GM20431 (cell line): ENCODE data around the gene ZNF384.

Experiments
- in situ Hi-C: fragments of 300-500 bp; cut with MseI, MboI; formaldehyde crosslinking; loops from one replicate; pipeline ENCODE4 v1.15.0; 2020; ENCODE audit warnings: low sequenced_read_pairs; ENCODE audit not compliant: unreplicated experiment

The ZNF384 gene

DNA sequence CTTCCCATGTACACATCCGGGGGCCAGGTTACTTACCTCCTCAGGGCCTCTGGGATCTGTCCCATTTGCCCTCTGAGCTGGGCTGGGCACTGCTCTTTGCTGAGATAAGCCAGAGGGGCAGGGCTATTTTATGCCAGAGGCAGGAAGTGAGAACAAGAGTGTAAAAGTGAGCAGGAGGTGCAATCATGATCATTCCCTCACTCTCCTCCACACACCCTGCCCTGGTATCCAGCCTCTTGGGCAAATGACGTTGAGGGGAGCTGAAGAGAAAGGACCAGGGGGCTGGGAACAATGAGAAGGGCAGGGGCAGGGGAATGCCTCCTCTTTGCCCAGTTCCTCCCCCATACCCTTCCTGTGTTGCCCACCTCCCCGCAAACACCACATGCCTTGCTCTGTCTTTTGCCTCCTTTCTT is 57.6 kb downstream of the ZNF384 start:
- in situ Hi-C loops = no loop called here

DNA sequence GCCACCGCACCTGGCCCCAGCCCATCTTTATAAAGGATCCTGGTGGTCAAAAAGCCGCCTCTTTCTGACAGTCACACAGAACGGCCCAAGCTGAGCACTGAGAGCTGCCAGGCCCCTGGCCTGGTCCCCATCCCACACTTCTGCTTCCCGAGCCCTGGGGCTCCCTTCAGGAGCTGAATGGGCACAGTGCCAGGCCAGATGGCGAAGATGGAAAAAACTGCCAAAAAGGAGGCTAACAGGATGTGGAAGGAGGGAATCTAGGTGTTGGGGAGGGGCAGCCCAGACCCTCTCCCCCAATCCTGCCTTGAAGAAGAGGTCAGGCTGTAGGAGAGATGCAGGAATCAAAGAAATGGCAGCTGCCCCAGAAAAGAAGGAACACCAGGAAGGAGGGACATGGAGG is 58.4 kb downstream of the ZNF384 start:
- in situ Hi-C loops = no loop called here

DNA sequence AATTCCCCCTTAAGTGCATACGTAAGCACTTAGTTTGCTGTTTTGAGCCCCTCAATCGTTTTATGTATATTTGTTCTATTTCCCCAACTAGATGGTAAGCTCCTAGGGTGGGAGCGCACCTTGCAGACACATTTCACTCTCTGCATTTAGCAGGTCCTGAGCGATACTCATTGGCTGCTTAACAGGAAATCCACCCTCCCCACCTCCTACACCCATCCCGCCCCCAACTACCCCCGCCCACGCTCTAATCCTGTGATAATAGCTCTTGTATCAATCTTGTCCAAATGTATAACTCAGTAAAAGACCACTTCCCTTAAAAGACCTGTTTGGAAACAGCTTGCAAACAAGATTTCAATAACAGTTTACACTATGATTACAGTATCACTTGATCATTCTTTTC is 61.6 kb downstream of the ZNF384 start:
- in situ Hi-C loops = no loop called here

DNA sequence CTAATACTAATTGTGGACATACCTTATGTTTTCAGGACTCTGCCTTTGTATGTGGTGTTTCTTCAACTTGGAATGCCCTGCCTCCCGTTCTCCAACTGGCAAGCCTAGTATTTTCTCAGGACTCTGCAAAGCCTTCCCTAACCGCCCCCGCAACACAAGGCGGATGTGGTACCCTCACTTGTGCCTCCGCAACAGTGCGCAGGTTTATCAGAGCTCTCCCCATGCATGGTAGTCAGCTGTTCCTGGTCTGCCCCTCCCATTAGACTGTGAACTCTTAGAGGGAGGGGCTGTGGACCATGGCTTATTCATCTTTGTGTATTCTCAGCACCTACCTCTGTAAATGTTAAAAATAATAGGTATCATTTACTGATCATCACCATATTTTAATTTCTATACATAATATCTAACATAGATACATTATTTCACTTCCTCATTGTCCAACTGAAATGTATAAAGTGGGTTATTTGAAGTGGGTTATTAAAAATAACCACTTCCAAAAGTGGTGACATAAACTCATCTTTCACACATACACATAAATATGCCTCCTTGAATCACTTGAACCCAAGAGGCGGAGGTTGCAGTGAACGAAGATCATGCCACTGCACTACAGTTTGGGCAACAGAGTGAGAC is 62.4 kb downstream of the ZNF384 start:
- in situ Hi-C loops = no loop called here

DNA sequence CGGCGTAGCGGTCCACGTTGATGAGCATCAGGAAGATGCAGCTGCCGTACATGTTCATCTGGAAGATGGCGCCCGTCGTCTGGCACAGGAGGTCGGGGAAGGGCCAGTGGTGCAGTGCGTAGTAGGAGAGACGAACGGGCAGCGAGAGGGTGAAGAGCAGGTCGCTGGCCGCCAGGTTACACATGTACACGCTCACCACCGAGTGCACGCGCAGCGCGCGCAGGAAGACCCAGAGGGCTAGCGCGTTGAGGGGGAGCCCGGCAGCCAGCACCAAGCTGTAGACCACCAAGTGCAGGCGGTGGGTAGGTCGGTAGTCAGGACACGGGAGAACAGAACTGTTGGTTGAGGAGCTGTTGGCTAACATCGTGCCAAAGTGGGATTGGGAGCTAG is 68.3 kb downstream of the ZNF384 start:
- in situ Hi-C loops = no loop called here

DNA sequence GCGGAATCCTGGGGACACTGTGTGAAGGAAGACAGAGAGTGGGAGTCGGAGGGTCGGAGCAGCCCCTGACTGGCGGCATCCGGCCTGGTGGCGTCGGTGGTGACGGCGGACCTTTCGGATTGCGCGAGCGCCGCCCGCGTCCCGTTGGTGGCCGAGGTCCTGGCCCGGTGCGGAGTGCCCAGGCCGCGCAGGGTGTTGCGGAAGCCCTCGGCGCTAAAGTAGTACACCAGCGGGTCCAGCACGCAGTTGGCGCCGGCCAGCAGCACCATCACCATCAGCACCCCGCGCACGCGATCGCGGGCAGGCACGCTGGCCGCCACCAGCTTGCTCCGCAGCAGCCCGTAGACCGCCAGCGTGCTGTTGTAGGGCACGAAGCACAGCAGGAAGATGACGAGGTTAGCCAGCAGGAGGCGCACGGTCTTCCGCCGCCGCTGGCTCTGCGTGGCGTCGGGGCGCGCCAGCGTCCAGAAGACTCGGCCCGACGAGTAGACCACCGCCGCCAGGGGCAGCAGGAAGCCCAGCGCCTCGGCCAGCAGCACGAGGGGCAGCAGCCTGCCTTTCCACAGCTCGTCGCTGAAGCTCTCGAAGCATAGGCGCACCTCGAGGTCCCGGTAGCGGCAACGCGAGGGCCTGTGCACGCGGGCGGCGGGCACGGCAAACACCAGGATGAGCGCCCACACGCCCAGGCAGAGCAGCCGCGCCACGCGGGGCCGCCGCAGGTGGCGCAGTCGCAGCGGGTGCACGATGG is 68.9 kb downstream of the ZNF384 start:
- in situ Hi-C loops = no loop called here

DNA sequence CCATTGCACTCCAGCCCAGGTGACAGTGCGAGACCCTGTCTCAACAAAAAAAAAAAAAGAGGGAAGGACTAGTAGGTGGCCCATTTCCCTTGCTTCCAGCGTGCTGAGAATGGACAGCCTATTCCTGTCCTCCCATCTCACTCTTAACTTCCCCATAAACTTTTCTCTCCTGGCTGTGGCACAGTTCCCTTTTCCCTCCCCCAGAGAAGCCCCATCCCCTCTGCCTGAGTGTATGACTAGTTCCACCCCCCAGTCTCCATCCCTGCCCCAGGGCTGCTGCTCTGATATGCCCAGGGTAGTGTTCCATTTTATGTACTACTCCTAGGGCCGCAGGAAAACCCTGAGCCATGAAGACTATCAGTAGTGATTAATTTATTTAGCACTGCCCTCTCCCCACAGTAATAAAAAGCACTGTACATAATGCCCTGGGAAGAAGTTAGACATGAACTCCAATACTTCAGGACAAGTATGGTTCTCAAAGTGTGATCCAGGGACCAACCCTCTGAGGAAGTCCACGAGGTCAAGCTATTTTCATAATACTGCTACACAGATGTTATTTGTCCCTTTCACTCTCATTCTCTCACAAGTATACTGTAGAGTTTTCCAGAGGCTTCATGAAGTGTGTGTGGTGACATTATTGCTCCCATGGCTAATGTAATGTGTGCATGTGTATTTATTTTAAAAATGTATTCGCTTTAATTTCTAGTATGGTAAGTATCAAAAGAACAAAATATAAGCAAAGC is 70.5 kb downstream of the ZNF384 start:
- in situ Hi-C loops = no loop called here
